HEK293T (cell line): ENCODE data around the gene VTI1A.

Source experiments
- CTCF ChIA-PET: fragments of 350-600 bp; formaldehyde crosslinking; extraction: SDS; loops from one replicate; lab custom pipeline; 2021; ENCODE audit warnings: antibody characterized with exemption, inconsistent platforms; lab: Yijun Ruan, JAX
- POLR2A ChIA-PET: fragments of 350-600 bp; formaldehyde crosslinking; extraction: SDS; loops from one replicate; lab custom pipeline; 2020; ENCODE audit warnings: antibody characterized with exemption, inconsistent platforms; lab: Yijun Ruan, JAX
- DNase-seq: peaks from one replicate; pipeline ENCODE4 v3.0.0; 2012; ENCODE audit warnings: mixed read lengths; ENCODE audit errors: extremely low spot score
- ARNT ChIP-seq: fragments of 450-650 bp; IDR thresholded peaks from 2 replicates; pipeline ENCODE4 v1.6.1; 2017; ENCODE audit warnings: mild to moderate bottlenecking
- BHLHE40 ChIP-seq: fragments of 450-650 bp; IDR thresholded peaks from 2 replicates; pipeline ENCODE4 v1.6.1; 2016; ENCODE audit warnings: mild to moderate bottlenecking, moderate library complexity, borderline replicate concordance
- CTBP1 ChIP-seq: fragments of 450-650 bp; IDR thresholded peaks from 2 replicates; pipeline ENCODE4 v1.6.1; 2016; ENCODE audit warnings: borderline replicate concordance
- ELF4 ChIP-seq: fragments of 450-650 bp; IDR thresholded peaks from 2 replicates; pipeline ENCODE4 v1.6.1; 2017; ENCODE audit warnings: antibody characterized with exemption
- FOXA1 ChIP-seq: fragments of 450-650 bp; IDR thresholded peaks from 2 replicates; pipeline ENCODE4 v1.6.1; 2016; ENCODE audit warnings: mild to moderate bottlenecking
- FOXK2 ChIP-seq: fragments of 450-650 bp; IDR thresholded peaks from 2 replicates; pipeline ENCODE4 v1.6.1; 2016; ENCODE audit warnings: mild to moderate bottlenecking
- FOXM1 ChIP-seq: fragments of 450-650 bp; IDR thresholded peaks from 2 replicates; pipeline ENCODE4 v1.6.1; 2017; ENCODE audit warnings: mild to moderate bottlenecking, borderline replicate concordance
- HDGF ChIP-seq: fragments of 450-650 bp; IDR thresholded peaks from 2 replicates; pipeline ENCODE4 v1.6.1; 2017; ENCODE audit warnings: antibody characterized with exemption, borderline replicate concordance
- L3MBTL2 ChIP-seq: fragments of 450-650 bp; conservative IDR thresholded peaks from 2 replicates; pipeline ENCODE4 v1.6.1; 2016; ENCODE audit warnings: mild to moderate bottlenecking
- LEF1 ChIP-seq: fragments of 450-650 bp; IDR thresholded peaks from 2 replicates; pipeline ENCODE4 v1.6.1; 2017; ENCODE audit warnings: mild to moderate bottlenecking, borderline replicate concordance
- NFRKB ChIP-seq: fragments of 450-650 bp; IDR thresholded peaks from 2 replicates; pipeline ENCODE4 v1.6.1; 2016; ENCODE audit warnings: mild to moderate bottlenecking, moderate library complexity
- SP1 ChIP-seq: fragments of 450-650 bp; IDR thresholded peaks from 2 replicates; pipeline ENCODE4 v1.6.1; 2017
- SUZ12 ChIP-seq: fragments of 450-650 bp; IDR thresholded peaks from 2 replicates; pipeline ENCODE4 v1.6.1; 2016; ENCODE audit warnings: mild to moderate bottlenecking
- TARDBP ChIP-seq: fragments of 450-650 bp; IDR thresholded peaks from 2 replicates; pipeline ENCODE4 v1.6.1; 2016
- ZNF384 ChIP-seq: fragments of 450-650 bp; IDR thresholded peaks from 2 replicates; pipeline ENCODE4 v1.6.1; 2016
- TF ChIP-seq, protein P1 (sequence below): fragments of 450-650 bp; IDR thresholded peaks from 2 replicates; pipeline ENCODE4 v1.6.1; 2016

Gene VTI1A

DNA sequence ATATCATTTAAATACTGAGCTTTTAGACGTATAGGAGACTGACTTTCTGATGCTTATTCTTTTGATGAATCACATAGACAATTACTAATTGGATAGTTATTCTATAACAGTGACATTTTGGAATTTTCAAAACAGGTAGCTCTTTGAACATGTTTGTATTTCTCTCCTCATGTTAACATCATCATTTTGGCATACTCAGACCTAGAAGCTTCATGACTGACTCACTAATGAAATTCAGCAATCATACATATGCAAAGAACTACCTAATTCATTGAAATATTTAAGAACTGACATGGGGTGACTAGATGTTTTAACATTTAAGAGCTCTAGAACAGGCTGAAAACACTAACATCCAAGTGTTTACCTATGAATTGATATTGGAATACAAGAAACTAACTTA lies 192.3 kb downstream of the VTI1A start:
- DNase-seq: no peak
- ChIA-PET CTCF (no interaction called here), POLR2A (no interaction called here)
- TF ChIP-seq NFRKB: no peak
- no peak for TF ChIP-seq FOXA1
- no peak for TF ChIP-seq BHLHE40
- TF ChIP-seq ARNT: no peak
- no peak for TF ChIP-seq ZNF384
- no peak for TF ChIP-seq CTBP1
- TF ChIP-seq LEF1: no peak
- no peak for TF ChIP-seq SUZ12
- TF ChIP-seq, protein P1, sequence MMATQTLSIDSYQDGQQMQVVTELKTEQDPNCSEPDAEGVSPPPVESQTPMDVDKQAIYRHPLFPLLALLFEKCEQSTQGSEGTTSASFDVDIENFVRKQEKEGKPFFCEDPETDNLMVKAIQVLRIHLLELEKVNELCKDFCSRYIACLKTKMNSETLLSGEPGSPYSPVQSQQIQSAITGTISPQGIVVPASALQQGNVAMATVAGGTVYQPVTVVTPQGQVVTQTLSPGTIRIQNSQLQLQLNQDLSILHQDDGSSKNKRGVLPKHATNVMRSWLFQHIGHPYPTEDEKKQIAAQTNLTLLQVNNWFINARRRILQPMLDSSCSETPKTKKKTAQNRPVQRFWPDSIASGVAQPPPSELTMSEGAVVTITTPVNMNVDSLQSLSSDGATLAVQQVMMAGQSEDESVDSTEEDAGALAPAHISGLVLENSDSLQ: no peak
- TF ChIP-seq FOXM1: no peak
- TF ChIP-seq HDGF: no peak
- no peak for TF ChIP-seq TARDBP
- no peak for TF ChIP-seq L3MBTL2
- TF ChIP-seq FOXK2: no peak
- TF ChIP-seq ELF4: no peak
- no peak for TF ChIP-seq SP1

- TF ChIP-seq LEF1 (no peak), ZNF384 (no peak), ELF4 (no peak), SUZ12 (no peak), SP1 (no peak), NFRKB (no peak), HDGF (no peak)
- DNase-seq: no peak
- CTCF ChIA-PET: no interaction called here
- POLR2A ChIA-PET: no interaction called here
These were observed 193.6 kb downstream of the VTI1A start for GRCh38 chr10:112640638-112641037.

DNA sequence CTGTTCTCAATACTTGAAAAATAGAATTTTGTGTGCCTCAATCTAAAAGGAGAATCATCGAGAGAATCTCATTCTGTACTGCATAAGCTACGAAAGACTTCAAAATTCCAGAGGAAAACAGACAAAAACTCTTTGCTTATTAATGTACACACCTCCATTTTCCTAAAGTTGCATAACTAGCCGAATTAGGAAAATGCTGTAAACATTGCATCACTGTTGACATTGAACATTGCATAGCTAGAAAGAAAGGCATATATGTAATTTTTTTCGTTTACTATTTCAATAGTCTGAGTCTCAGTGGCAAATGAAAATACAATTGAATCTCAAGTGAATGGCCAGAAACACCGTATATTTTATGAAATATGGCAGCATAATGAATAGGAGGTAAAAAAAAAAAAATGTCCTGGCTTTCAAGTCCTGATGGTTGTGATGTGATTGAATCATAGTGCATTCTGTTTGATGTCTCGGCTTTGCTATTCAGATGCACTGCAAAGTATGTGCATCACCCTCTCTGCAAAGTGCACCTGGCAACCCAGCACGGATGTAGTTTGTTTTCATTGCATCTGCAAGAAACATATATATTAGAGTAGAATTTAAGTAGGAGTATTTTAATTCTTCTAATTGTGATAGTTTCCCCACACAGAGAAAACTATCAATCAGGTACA lies 196.7 kb downstream of the VTI1A start:
- ChIA-PET POLR2A (no interaction called here), CTCF (no interaction called here)
- no peak for DNase-seq
- no peak for TF ChIP-seq SP1
- no peak for TF ChIP-seq LEF1
- TF ChIP-seq, protein P1: no peak

- POLR2A ChIA-PET: no interaction called here
- CTCF ChIA-PET: no interaction called here
- no peak for DNase-seq
- TF ChIP-seq SP1 (no peak), HDGF (no peak), FOXK2 (no peak), SUZ12 (no peak), BHLHE40 (no peak), ARNT (no peak), FOXM1 (no peak), CTBP1 (no peak), TARDBP (no peak)
- TF ChIP-seq, protein P1: no peak
These were observed 197.2 kb downstream of the VTI1A start for GRCh38 chr10:112644265-112644645.

- peak; percentile 33 for DNase-seq
- ChIA-PET POLR2A (no interaction called here), CTCF (interaction anchor here (0.7 kb wide), 1 partner anchor 14 kb away, joined by 3 read pairs; no protein-coding TSS in a partner anchor)
- no peak for TF ChIP-seq TARDBP
- TF ChIP-seq HDGF: no peak
- TF ChIP-seq, protein P1: peak; percentile 51
These were observed 202.2 kb downstream of the VTI1A start for GRCh38 chr10:112649006-112649821.

DNA sequence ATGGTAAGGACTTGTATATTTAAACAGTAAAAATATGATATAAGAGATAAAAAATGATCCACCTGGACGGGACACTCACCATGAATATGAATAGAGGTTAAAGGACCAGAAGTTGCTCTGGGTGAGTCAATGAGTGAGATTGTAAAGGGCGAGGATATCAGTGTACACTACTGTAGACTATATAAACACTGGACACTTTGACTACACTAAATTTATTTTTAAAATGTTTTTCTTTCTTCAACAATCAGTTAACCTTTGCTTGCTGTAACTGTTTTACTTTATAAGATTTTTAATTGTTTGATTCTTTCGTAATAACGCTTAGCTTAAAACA lies 202.8 kb downstream of the VTI1A start:
- ChIA-PET CTCF (interaction anchor here (0.7 kb wide), 1 partner anchor 13 kb away, joined by 3 read pairs; no protein-coding TSS in a partner anchor), POLR2A (interaction anchor here (0.7 kb wide), 1 partner anchor 19 kb away, joined by 4 read pairs; no protein-coding TSS in a partner anchor)
- TF ChIP-seq ELF4 (no peak), HDGF (no peak), BHLHE40 (no peak), FOXA1 (no peak), SUZ12 (no peak), FOXM1 (no peak), SP1 (no peak), NFRKB (no peak), FOXK2 (no peak), ARNT (no peak), CTBP1 (no peak), ZNF384 (no peak), L3MBTL2 (no peak)
- TF ChIP-seq, protein P1: no peak
- DNase-seq: no peak
